GM11168 (cell line): ENCODE measurements around the gene ZDHHC8.

Experiments used
- in situ Hi-C: fragments of 300-500 bp; cut with MboI; formaldehyde crosslinking; loops from one replicate; pipeline ENCODE4 v1.12.0; 2022; ENCODE audit warnings: low sequenced_read_pairs; ENCODE audit not compliant: unreplicated experiment

Gene ZDHHC8

GRCh38 chr22:20140521-20140964, 8.9 kb downstream of the ZDHHC8 start:
- in situ Hi-C loops: no loop called here

DNA sequence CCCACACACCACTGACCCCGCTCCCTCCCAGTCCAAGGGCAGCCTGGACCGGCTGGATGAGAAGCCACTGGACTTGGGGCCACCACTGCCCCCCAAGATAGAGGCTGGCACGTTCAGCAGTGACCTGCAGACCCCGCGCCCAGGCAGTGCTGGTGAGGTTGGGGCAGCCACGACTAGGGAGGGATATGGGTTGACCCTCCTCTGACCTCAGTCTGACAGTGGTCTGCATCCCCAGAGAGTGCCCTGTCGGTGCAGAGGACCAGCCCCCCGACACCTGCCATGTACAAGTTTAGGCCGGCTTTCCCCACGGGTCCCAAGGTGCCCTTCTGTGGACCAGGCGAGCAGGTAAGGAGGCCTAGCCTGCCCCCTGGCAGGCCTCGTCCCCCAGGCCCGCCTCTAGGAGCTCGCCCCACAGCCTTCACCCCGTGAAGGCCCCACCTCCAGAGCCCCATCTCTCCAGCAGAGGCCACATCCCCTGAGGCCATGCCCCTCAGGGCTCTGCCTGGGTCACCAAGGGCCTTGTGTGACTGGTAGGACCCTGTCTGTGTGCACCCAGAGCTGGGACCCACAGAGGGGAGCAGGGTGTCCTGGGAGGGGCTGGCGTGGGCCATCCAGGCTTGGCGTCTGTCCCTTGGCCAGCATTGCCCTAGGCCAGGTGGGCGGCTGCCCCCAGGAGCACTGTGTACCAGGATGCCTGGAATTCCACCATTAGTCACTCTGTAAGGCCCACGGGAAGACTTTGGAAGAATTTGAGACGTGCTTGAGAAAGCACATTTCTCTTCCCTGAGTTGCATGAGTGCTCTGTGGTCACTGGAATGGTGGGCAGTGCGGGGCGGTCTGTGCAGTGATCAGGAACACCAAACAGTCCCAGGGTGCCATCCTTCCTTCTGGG, 9.8 kb downstream of the ZDHHC8 start:
- in situ Hi-C loops: no loop called here

DNA sequence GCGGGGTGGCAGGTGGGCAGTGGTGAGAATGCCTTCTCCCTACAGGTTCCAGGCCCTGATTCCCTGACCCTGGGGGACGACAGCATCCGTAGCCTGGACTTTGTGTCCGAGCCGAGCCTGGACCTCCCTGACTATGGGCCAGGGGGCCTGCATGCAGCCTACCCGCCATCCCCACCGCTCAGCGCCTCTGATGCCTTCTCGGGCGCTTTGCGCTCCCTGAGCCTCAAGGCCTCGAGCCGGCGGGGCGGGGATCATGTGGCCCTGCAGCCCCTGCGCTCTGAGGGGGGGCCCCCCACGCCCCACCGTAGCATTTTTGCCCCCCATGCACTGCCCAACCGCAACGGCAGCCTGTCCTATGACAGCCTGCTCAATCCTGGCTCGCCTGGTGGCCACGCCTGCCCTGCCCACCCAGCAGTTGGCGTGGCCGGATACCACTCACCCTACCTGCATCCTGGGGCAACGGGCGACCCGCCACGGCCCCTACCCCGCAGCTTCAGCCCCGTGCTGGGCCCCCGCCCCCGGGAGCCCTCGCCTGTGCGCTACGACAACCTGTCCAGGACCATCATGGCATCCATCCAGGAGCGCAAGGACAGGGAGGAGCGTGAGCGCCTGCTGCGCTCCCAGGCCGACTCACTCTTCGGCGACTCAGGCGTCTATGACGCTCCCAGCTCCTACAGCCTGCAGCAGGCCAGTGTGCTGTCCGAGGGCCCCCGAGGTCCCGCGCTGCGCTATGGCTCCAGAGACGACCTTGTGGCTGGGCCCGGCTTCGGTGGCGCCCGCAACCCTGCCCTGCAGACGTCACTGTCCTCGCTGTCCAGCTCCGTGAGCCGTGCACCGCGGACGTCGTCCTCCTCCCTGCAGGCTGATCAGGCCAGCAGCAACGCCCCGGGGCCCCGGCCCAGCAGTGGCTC, 11.4 kb downstream of the ZDHHC8 start:
- in situ Hi-C loops: no loop called here

DNA sequence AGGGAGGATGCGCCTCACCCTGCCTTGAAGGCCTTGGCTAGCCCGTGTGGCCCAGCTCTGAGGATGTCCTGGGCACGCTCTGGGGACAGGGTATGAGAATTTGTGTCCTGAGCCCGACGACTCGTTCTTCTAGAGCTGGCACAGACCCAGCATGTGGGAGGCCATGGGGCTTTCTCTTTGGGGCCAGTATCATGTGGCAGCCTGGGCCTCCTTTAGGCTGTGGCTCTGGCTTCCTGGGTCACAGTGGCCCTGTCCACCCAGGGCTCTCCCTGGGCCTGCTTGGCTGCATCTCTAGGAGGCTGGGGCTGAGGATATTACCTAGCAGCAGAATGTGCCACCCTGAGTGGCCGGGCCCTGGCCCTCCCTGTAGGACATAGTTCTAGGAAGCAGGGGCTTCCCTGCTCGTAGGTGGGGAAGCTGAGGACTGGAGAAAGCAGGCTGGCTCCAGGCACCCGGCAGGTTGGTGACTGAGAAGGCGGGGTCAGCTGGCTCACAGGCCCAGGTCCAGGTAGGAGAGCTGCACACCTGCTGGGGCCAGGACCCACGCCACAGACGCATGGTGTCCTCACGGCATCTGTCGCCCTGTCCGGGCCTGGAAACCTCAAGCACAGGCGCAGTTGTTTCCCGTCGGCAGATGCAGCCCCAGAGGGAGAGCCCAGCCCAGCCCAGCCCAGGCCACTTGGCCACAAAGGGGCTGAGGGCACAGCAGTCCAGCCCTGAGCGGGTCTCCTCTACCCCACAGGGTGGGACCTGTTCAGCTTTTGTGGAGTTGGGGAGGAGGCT, 12.5 kb downstream of the ZDHHC8 start:
- in situ Hi-C loops: no loop called here

GRCh38 chr22:20145206-20145831, 13.7 kb downstream of the ZDHHC8 start:
- in situ Hi-C loops: no loop called here

GRCh38 chr22:20145832-20146223, 14.2 kb downstream of the ZDHHC8 start:
- in situ Hi-C loops: no loop called here

DNA sequence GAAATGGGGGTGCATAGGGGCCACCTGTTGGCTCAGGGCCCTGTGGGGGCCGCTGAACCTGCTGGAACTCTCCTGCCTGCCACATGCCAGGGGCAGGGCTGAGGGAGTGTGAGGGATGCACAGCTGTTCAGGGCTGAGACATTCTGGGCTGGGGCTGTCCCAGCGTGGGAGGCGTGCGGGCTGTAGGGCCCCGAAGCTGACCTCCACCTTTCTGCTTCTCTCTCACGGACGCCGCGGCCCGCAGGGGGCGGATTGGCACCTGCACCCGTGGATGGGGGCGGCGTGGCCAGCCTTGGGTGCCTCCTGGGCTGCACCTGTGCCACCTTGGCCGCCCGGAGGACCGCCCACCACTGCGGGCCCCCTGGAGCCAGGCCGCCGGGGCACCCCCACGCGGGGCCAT, 15.2 kb downstream of the ZDHHC8 start:
- in situ Hi-C loops: no loop called here

DNA sequence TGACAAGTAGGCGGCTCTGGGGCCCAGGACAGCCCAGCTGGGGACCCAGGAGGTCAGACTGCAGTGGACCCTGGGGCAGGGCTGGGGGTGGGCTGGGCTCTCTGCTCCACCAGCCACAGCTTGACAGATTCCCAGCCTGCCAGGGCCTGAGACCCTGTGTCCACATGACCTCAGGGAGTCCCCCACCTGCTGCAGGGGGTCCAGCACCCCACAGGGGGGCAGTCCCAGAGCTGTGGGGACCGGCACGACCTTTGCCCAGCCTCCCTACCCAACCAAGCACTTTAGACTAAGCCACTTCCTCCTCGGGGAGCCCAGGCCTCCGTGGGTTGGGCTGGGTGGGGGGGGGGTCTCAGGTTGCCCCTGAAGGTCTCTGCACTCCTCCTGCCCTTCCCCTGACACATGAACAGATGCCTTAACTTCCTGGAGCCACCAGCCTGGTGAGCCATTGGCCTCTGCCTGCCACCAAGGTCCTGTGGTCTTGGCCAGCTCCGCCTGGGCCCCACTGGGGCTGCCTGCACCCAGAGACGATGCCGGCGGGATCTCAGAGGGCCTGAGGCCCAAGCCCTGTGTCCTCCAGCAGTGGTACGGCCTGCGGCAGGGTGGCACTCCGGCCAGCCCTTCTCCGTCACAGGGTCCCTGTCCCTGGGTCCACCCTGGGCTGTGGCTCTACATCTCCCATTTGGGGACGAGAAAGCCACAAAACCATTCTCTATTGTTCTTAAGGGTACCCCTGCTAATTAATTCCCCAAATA, 15.8 kb downstream of the ZDHHC8 start:
- in situ Hi-C loops: no loop called here

- in situ Hi-C loops: no loop called here
Observed at GRCh38 chr22:20148414-20148813, 16.8 kb downstream of the ZDHHC8 start.

DNA sequence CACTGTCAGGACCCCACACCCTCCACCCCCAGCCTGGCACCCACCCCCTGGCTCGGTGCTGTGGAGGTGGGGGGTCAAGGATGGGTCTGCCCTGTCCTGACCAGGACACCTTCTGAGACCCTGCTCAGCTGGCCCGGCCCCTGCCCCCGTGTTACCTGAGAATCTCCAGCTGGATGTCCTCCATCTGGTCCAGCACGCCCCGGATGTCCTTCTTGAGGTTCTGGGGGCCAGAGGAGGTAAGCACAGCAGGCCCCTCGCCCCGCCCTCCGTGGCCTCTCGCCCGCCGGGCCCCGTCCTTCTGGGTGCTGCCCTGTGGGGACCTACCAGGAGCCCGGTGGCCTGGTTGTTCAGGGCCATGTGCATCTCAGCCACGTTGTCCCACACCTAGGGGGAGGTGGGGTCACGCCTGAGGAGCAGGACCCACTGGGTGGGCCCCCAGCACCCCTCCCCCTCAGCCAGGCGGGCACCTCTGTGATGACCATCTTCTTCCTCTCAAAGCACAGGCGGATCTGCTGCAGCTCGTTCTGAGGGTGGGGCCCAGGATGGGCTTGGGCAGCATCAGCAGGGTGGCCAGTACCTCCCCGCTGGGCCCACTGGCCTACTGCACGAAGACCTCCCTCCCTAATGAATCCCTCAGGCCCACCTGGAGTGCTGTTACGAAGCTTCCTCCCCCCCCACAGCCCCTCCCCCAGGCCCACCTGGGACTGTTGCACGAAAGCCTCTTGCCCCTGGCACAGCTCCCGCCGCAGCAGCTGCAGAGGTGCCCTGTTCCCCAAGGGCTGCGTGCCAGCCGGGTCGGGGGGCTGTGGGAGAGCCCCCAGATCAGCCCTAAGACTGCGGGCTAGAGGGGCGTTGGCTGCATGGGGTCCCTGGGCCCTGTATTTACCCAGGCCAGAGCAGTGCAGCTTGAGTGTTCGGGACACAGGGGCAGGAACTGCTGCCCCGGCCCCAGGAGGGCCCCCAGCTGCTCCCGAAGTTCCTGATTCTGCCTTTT, 17.9 kb downstream of the ZDHHC8 start:
- in situ Hi-C loops: no loop called here

DNA sequence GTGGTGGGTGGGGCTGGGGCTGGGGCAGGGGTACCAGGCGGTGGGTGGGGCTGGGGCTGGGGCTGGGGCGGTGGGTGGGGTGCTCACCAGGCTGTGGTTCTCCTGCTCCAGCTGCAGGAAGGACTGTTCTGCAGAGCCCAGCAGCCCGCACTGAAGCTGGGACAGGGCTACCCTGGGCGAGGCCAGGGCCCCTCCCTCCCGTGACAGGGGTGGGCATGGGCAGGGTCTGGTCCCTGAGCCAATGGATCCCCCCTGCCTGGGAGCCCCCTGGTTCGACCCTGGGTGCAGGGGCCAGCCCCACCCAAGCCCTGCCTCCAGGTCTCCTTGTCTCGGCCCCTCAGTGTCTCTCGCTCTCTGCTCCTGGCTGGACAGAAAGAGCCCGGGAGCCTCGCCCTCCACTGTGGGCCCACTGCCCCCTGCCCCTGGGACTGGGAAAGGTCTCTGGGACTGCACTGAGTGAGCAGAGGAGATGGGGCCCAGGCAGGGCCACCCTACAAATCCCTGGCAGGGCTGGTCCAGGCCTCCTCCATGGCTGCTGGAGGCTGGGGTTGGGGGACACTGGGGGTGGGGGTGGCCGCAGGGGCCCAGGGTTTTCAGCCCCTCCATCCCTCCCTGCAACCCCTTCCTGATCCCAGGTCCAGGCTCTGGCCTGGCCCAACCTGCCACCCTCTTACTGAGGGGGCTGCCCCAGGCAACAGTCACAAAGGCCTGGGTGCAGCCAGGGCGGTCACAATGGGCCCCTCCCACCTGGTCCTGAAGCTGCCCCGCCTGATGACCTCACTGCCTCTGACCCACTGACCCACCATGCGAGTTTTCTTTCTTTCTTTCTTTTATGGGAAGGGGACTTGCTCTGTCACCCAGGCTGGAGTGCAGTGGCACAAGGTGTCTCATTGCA, 19.0 kb downstream of the ZDHHC8 start, which contains the start of gene CCDC188:
TSS of gene CCDC188 (minus strand) at position 675 of the 895 bp plus-strand sequence. CDS start at position 606, 69 bp downstream.
- in situ Hi-C loops: no loop called here

DNA sequence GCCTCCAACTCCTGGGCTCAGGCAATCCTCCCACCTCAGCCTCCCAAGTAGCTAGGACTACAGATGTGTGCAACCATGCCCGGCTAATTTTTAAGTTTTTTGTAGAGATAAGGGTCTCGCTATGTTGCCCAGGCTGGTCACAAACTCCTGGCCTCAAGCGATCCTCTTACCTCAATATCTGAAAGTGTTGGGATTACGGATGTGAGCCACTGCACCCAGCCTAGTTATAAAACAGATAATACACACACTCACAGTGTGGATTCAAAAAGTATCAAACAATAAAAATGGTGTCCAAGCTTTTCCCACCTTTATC, 19.6 kb downstream of the ZDHHC8 start:
- in situ Hi-C loops: no loop called here

DNA sequence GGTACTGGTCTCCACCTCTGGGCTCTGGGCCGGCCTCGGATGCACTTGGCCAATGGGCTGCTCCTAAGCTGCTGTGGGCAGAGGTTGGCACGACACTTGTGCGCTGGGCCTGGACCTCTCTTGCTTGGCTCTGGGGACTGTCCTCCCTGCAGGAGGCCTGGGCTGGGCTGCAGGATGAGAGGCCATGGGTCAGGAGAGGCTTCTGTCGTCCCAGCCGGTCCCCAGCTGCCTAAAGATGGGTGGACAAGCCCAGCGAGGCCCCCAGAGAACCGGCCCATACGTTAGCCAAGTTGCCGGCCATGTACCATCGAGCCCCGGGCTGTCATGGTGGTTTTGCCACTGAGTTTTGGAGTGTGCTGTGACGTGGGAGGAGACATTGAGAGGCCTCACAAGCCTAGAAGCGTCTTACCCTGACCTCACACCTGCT, 20.9 kb downstream of the ZDHHC8 start:
- in situ Hi-C loops: no loop called here

GRCh38 chr22:20153945-20154344, 22.3 kb downstream of the ZDHHC8 start:
- in situ Hi-C loops: no loop called here

GRCh38 chr22:20154602-20155187, 23.1 kb downstream of the ZDHHC8 start:
- in situ Hi-C loops: loop anchor here (5.0 kb wide), 1 partner anchor 128 kb away; no protein-coding TSS in a partner anchor

DNA sequence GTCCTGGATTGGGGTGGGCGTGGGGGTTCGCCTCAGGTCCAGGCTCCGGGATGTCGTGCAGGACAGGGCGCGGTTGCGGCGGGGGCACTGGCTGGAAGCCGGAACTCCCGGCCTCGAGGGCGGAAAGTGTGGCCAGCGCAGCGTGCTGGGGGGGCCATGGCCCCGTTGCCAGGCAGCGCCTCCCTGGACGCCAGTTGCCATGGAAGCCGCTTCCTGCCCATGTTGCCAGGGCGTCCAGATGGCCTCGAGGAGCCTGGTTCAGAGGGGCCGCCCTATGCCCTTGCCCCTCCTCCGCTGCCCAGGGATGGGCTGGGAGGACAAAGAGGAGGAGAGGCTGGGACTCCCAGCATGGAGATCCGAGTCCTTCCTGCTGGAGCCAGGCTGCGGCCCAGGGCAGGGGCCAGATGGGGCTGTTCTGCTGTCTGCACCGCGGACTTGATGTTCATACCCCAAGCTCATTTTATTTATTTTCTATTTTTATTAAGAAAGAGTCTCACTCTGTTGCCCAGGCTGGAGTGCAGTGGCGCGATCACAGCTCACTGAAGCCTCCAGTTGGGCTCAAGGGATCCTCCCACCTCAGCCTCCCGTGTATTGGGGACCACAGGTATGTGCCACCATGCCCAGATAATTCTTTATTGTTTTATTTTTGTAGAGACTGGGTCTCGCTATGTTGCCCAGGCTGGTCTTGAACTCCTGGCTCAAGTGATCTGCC, 23.9 kb downstream of the ZDHHC8 start:
- in situ Hi-C loops: loop anchor here (5.0 kb wide), 1 partner anchor 127 kb away; no protein-coding TSS in a partner anchor
